ENCODE results near the gene CD2AP.
"Not testable (repeated sequence)": the region's sequence is repeated elsewhere in the genome, so short reads cannot be mapped to it uniquely, and the experiment has no call there.

CD2AP gene

GRCh38 chr6:47647626-47648025, 170.0 kb downstream of the CD2AP start:
- not testable (repeated sequence) for DNase-seq

- DNase-seq = no peak
Observed at GRCh38 chr6:47648031-47648430, 170.4 kb downstream of the CD2AP start.

GRCh38 chr6:47650553-47651432, 173.2 kb downstream of the CD2AP start:
- DNase-seq = no peak

- no peak for DNase-seq
Observed at GRCh38 chr6:47651505-47651944, 173.9 kb downstream of the CD2AP start.

GRCh38 chr6:47653706-47654105, 176.1 kb downstream of the CD2AP start:
- no peak for DNase-seq

GRCh38 chr6:47654255-47654654, 176.7 kb downstream of the CD2AP start:
- DNase-seq = no peak

- DNase-seq = peak; percentile 51
Observed at GRCh38 chr6:47655719-47656595, 178.4 kb downstream of the CD2AP start.

GRCh38 chr6:47661960-47662359, 184.4 kb downstream of the CD2AP start:
- DNase-seq = no peak

- no peak for DNase-seq
Observed at GRCh38 chr6:47663462-47664216, 186.1 kb downstream of the CD2AP start.

GRCh38 chr6:47665112-47665511, 187.5 kb downstream of the CD2AP start:
- no peak for DNase-seq

GRCh38 chr6:47669684-47670513, 192.3 kb downstream of the CD2AP start:
- DNase-seq = peak; percentile 87

GRCh38 chr6:47670851-47671250, 193.3 kb downstream of the CD2AP start:
- peak; percentile 15 for DNase-seq

GRCh38 chr6:47671777-47672176, 194.2 kb downstream of the CD2AP start:
- DNase-seq = no peak

GRCh38 chr6:47672816-47673215, 195.2 kb downstream of the CD2AP start:
- no peak for DNase-seq

GRCh38 chr6:47674673-47675072, 197.1 kb downstream of the CD2AP start:
- DNase-seq = no peak

Data from NCI-H82 (cell line).